GM06990 (cell line): ENCODE results near the gene SLAMF8.

ENCODE experiments used
- DNase-seq: peaks from one replicate; pipeline ENCODE4 v3.0.0-alpha.2; 2011; ENCODE audit not compliant: insufficient read length; ENCODE audit errors: extremely low read depth
- H3K27me3 ChIP-seq: replicated peaks from 2 replicates; pipeline ENCODE4 v1.6.0; 2011; ENCODE audit warnings: low read length; ENCODE audit not compliant: control insufficient read depth, insufficient read depth
- H3K36me3 ChIP-seq: 2 replicates; pipeline ENCODE4 v1.5.1; 2011; ENCODE audit warnings: low read length; ENCODE audit not compliant: control insufficient read depth, insufficient read depth
- H3K4me3 ChIP-seq: replicated peaks from 2 replicates; pipeline ENCODE4 v1.5.1; 2011; ENCODE audit warnings: low read depth, mild to moderate bottlenecking, control low read depth, low read length
- TF ChIP-seq, protein P1 (sequence below): IDR thresholded peaks from 2 replicates; pipeline ENCODE4 v1.5.1; 2011; ENCODE audit warnings: low read length, control low read depth, mild to moderate bottlenecking, inconsistent platforms; ENCODE audit not compliant: insufficient read depth, poor library complexity, severe bottlenecking

The SLAMF8 gene

DNA sequence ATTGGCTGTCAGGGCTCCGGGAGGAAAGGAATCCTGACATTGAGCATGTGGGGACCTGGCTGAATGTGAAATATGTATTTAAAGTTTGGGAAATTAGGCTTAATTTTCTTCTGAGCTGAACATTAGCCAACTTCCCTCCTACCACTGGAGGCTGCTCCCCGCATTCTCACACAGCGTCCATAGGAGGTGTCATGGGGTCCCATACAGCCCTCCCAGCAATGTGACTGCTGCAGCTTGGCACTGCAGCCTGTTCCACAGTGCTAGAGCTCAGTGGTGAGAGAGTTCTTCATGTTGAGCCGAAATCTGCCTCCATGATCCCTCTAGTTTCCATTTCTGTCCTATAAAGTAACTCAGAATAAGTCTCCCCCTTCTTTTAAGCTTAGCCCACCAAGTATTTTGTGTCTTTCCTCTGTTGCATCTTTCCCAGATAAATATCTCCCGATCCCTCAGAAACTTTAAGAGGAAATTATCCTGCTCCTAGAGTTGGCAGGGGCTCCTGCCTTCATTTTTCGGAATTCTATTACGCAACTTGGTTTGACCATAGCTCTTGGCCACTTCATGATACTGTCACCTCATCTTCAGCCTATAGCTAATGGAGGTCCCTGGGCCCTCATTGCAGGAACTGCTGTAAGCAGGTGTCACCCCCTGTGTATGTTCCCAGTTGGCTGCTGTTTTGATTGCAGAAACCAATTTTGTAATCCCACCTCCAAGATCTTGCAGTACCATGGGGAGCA lies 22.6 kb upstream of the SLAMF8 start:
- no peak for DNase-seq
- TF ChIP-seq, protein P1, sequence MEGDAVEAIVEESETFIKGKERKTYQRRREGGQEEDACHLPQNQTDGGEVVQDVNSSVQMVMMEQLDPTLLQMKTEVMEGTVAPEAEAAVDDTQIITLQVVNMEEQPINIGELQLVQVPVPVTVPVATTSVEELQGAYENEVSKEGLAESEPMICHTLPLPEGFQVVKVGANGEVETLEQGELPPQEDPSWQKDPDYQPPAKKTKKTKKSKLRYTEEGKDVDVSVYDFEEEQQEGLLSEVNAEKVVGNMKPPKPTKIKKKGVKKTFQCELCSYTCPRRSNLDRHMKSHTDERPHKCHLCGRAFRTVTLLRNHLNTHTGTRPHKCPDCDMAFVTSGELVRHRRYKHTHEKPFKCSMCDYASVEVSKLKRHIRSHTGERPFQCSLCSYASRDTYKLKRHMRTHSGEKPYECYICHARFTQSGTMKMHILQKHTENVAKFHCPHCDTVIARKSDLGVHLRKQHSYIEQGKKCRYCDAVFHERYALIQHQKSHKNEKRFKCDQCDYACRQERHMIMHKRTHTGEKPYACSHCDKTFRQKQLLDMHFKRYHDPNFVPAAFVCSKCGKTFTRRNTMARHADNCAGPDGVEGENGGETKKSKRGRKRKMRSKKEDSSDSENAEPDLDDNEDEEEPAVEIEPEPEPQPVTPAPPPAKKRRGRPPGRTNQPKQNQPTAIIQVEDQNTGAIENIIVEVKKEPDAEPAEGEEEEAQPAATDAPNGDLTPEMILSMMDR: no peak
- H3K27me3 ChIP-seq: peaks cover 2% of the 10 kb centered on the region
- H3K4me3 ChIP-seq: no peak overlapping the region
- H3K36me3 ChIP-seq: no peaks in the 10 kb centered on the region

DNA sequence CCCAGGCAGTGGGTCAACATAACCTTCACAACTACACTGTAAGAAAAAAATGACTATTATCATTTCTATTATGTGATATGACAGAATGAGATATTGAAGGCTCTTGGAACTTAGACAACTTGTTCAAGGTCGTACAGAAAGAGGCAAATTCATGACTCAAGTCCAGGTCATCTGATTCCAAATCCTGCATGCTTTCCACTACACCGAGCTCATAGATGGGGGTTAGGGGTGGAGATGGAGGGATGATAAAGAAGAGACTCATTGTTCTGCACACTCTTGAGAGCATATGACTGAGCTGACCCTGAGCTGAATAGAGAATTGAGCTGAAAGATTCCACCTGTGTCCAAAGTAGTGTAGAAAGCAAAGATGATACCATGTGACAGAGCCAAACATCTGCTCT lies 21.7 kb upstream of the SLAMF8 start:
- Histone ChIP-seq H3K4me3 (no peak overlapping the region), H3K36me3 (no peaks in the 10 kb centered on the region), H3K27me3 (peaks cover 2% of the 10 kb centered on the region)
- TF ChIP-seq, protein P1: no peak
- DNase-seq: no peak

DNA sequence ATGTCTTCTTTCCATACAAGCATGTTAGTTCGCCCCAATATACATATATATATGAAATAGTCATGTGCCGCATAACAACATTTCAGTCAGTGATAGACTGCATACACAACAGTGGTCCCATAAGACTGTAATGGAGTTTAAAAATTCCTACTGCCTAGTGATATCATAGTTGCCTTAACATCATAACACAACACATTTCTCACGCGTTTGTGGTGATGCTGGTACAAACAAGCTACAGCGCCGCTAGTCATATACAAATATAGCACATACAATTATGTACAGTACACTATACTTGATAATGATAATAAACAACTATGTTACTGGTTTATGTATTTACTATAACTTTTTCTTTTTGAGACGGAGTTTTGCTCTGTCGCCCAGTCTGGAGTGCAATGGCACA lies 10.7 kb upstream of the SLAMF8 start:
- Histone ChIP-seq H3K36me3 (no peaks in the 10 kb centered on the region), H3K27me3 (no peaks in the 10 kb centered on the region; the same call in 1 of the 2 replicates), H3K4me3 (no peak overlapping the region)
- TF ChIP-seq, protein P1: no peak
- DNase-seq: no peak

DNA sequence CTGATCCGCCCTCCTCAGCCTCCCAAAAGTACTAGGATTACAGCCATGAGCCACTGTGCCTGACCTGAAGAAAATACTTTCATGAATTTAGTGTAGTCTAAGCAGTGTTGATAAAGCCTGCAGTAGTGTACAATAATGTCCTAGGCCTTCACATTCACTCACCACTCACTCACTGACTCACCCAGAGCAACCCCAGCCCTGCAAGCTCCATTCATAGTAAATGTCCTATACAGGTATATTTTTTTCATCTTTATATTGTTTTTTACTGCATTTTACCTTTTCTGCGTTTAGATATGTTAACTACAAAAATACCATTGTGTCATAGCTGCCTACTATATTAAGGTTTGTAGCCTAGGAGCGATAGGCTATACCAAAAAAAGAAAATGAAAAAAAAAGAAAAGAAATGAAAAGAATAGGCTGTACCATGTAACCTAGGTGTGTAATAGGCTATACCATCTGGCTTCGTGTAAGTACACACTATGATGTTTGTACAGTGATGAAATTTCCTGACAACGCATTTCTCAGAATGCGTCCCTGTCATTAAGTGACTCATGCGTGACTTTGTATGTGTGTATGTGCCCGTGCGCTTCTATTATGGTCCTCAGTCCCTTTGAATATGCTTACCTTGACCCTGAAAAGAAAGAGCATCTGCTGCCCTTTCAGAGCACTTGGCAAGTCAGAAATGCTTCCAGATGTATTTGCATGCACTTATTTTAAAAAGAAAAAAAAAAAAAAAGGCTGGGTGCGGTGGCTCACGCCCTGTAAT lies 9.2 kb upstream of the SLAMF8 start:
- Histone ChIP-seq H3K4me3 (no peak overlapping the region), H3K36me3 (no peaks in the 10 kb centered on the region), H3K27me3 (peaks cover 2% of the 10 kb centered on the region)
- no peak for DNase-seq
- TF ChIP-seq, protein P1: no peak

DNA sequence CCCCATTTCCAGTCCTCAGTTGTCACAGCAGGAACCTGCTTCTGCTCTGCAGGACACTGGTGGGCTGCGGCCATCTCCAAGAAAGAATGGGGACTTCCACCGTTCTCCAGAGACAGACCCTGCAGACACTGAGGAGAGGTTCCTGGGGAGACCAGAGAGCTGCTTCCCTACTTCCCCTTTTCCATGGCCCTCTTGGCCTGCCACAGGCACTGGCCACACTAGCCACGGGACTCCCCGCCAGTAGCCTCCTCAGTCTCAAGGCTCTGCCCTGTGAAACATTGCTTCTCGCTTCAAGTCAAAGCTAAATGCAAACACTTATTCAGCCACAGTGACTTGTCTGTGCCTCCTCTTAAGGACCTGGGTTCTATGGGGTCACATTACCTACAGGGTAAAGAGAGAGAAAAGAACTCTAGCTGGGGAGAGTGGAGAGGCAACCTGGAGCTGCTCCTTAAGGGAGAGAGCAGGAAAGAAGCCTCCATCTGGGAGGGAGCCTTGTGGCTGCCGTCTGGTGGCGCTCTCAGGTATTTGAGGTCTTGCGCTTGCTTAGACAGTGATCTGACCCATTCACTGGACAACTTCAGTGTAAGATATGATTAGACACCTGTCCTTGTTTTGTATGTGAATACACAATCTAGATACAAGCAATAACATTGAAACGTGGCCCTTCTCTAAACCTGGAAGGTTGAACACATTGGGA lies 5.4 kb upstream of the SLAMF8 start:
- no peaks in the 10 kb centered on the region for H3K36me3 ChIP-seq
- H3K27me3 ChIP-seq: peaks cover 6% of the 10 kb centered on the region
- no peak overlapping the region for H3K4me3 ChIP-seq
- TF ChIP-seq, protein P1: no peak
- DNase-seq: no peak
